Measurements from ENCODE around the gene ROBO3. TPM values are rescaled to one million over a fixed set of nuclear protein-coding genes. Genes with fewer than 3 reads are reported as not detected.

The ROBO3 gene
- total and polyA plus RNA-seq, 2 of the 8 experiments (the other 6 are each of a cell fraction or from before 2014, with no cell fraction given), result 12.1 to 24.6 TPM

DNA sequence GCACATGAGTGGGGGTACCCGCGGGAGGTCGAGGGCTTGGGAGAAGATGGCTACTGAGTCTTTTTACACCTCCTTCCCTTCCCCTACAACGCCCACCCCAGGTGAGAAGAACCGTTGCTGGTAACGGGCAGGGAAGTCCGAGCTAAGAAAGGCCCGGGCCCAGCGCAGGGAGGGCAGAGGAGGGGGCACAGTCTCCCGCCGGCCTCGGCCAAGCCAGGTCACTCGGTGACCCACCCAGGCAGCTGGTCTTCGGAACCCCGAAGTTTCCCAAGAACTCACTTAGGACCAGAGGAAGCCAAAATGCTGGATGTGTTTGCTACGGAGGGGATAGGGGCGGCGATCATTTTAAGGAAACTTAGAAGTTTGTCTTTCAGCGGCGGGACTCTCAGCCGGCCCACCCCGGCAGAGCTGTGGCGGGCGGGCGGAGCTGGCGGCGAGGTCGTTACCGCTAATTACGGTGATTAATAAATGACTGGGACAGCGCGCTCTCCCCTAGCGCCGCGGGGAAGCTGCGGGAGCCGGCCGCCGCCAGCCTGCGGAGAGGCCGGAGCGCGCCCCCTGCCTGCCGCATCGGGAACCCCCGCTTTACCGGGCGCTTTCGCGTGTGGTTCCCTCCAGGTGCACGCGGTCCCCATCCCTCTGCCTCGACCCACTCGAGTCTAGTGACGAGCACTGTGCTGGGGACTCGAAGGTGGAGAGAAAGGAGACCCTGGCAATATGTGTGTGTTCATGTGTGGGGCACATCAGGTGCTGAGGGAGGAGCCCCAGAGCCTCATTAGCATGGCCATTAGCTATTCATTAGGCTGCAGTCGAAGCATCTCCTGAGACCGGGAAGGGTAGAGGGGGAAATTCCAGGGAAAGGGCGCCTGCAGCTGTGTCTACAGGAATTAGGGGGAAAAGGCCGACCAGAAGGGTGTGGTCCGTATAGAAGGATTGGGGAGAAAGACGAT lies 945 bp downstream of the ROBO3 start (continued):
- TF ChIP-seq RAD21 (IDR thresholded peaks at IDR 0.05 in 1 of 2, conservative IDR thresholded peaks at IDR 0.05 in 1 of 2; ENCODE audit: low read depth in 2 of 2, low read length in 2 of 2) (peak; percentile 44 to 58), RNF2 (IDR thresholded peaks at IDR 0.05; ENCODE audit: borderline replicate concordance, low read depth, low read length, missing control alignments, poor library complexity, severe bottlenecking) (no peak), BACH1 (IDR thresholded peaks at IDR 0.05; ENCODE audit: low read length) (0 out of 2 replicates have a peak, but pooled peaks have one; percentile 5), NANOG (IDR thresholded peaks at IDR 0.05; ENCODE audit: insufficient read depth, low read depth, low read length, poor library complexity, severe bottlenecking) (no peak), BCL11A (IDR thresholded peaks at IDR 0.05; ENCODE audit: low read depth in 2 of 2, low read length in 2 of 2) (no peak), HDAC2 (IDR thresholded peaks at IDR 0.05; ENCODE audit: borderline replicate concordance in 1 of 2, low read depth in 2 of 2, low read length in 2 of 2) (0 out of 4 replicates have a peak, but pooled peaks of 1 of the 2 experiments have one; percentile 41), TAF1 (IDR thresholded peaks at IDR 0.05; ENCODE audit: low read depth, low read length) (no peak), RBBP5 (IDR thresholded peaks at IDR 0.05; ENCODE audit: borderline replicate concordance, low read depth, low read length) (no peak), KDM1A (IDR thresholded peaks at IDR 0.05; ENCODE audit: borderline replicate concordance, low read length) (peak; percentile 58; the same call in 1 of the 2 replicates), SP4 (IDR thresholded peaks at IDR 0.05; ENCODE audit: low read length) (no peak), RFX5 (IDR thresholded peaks at IDR 0.05; ENCODE audit: borderline replicate concordance, low read depth, low read length) (no peak), EGR1 (IDR thresholded peaks at IDR 0.05; ENCODE audit: borderline replicate concordance, low read depth, low read length) (peak; percentile 35; the same call in 1 of the 2 replicates), CREB1 (IDR thresholded peaks at IDR 0.05) (no peak), EZH2 (IDR thresholded peaks at IDR 0.05; ENCODE audit: low read depth, low read length, severe bottlenecking) (no peak), GABPA (IDR thresholded peaks at IDR 0.05; ENCODE audit: borderline replicate concordance, insufficient read depth, low read length) (no peak), RXRA (IDR thresholded peaks at IDR 0.05; ENCODE audit: insufficient read depth, low read depth, low read length) (no peak), SRF (IDR thresholded peaks at IDR 0.05; ENCODE audit: low read depth, low read length) (no peak), KDM4A (IDR thresholded peaks at IDR 0.05; ENCODE audit: low read depth, low read length, severe bottlenecking) (no peak), SP2 (IDR thresholded peaks at IDR 0.05; ENCODE audit: low read length) (no peak), POLR2A (IDR thresholded peaks at IDR 0.05; ENCODE audit: control extremely low read depth in 1 of 2, low read depth in 2 of 2, low read length in 2 of 2) (no peak), CHD1 (IDR thresholded peaks at IDR 0.05; ENCODE audit: low read depth, low read length) (no peak), ASH2L (IDR thresholded peaks at IDR 0.05; ENCODE audit: low read length) (no peak)
- TF ChIP-seq, protein P1, sequence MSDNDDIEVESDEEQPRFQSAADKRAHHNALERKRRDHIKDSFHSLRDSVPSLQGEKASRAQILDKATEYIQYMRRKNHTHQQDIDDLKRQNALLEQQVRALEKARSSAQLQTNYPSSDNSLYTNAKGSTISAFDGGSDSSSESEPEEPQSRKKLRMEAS (IDR thresholded peaks at IDR 0.05), result peak; percentile 97

Data from H1 (cell line).